HG03039 (cell line): ENCODE measurements around the gene SART1.
"Not testable (repeated sequence)": the region's sequence is repeated elsewhere in the genome, so short reads cannot be mapped to it uniquely, and the experiment has no call there.

Experiments
- ATAC-seq: cut with Tn5 transposase; IDR thresholded peaks from one replicate; pipeline ENCODE4 v1.9.1; 2021; ENCODE audit warnings: mild to moderate bottlenecking, moderate library complexity; ENCODE audit not compliant: unreplicated experiment

Gene SART1

GRCh38 chr11:65932558-65932919 is 29.0 kb upstream of the SART1 start:
- ATAC-seq = no peak

- ATAC-seq = no peak
Measured at GRCh38 chr11:65934014-65934413, 27.5 kb upstream of the SART1 start.

GRCh38 chr11:65937766-65938165 is 23.8 kb upstream of the SART1 start:
- ATAC-seq = no peak

GRCh38 chr11:65941720-65942310 is 19.7 kb upstream of the SART1 start:
- no peak for ATAC-seq

- ATAC-seq = no peak
Measured at GRCh38 chr11:65942531-65942930, 19.0 kb upstream of the SART1 start.

GRCh38 chr11:65944191-65944590 is 17.3 kb upstream of the SART1 start:
- no peak for ATAC-seq

GRCh38 chr11:65944767-65945166 is 16.8 kb upstream of the SART1 start:
- no peak for ATAC-seq

GRCh38 chr11:65945430-65945911 is 16.1 kb upstream of the SART1 start, which contains the start of gene TSGA10IP:
Gene TSGA10IP (plus strand): TSS chr11:65945480. CDS start chr11:65945676, 196 bp downstream.
- ATAC-seq = no peak

- no peak for ATAC-seq
Measured at GRCh38 chr11:65945941-65946558, 15.5 kb upstream of the SART1 start.

GRCh38 chr11:65946655-65947054 is 14.9 kb upstream of the SART1 start:
- no peak for ATAC-seq

GRCh38 chr11:65947133-65947532 is 14.4 kb upstream of the SART1 start:
- ATAC-seq = no peak

GRCh38 chr11:65947603-65948125 is 13.9 kb upstream of the SART1 start:
- ATAC-seq = no peak

- ATAC-seq = not testable (repeated sequence)
Measured at GRCh38 chr11:65950711-65951110, 10.8 kb upstream of the SART1 start.

- ATAC-seq = not testable (repeated sequence)
Measured at GRCh38 chr11:65951641-65952040, 9.9 kb upstream of the SART1 start.

- ATAC-seq = no peak
Measured at GRCh38 chr11:65952052-65952521, 9.4 kb upstream of the SART1 start.

- no peak for ATAC-seq
Measured at GRCh38 chr11:65953471-65953870, 8.1 kb upstream of the SART1 start.

- no peak for ATAC-seq
Measured at GRCh38 chr11:65954771-65955170, 6.8 kb upstream of the SART1 start.

- ATAC-seq = no peak
Measured at GRCh38 chr11:65958291-65958690, 3.2 kb upstream of the SART1 start.

GRCh38 chr11:65958774-65959420 is 2.6 kb upstream of the SART1 start:
- ATAC-seq = no peak

- ATAC-seq = no peak
Measured at GRCh38 chr11:65960824-65961266, 689 bp upstream of the SART1 start.

GRCh38 chr11:65962141-65962564 is 619 bp downstream of the SART1 start:
- no peak for ATAC-seq

- ATAC-seq = no peak
Measured at GRCh38 chr11:65964906-65965305, 3.4 kb downstream of the SART1 start.
